ENCODE results near the gene RASA1.

DNA sequence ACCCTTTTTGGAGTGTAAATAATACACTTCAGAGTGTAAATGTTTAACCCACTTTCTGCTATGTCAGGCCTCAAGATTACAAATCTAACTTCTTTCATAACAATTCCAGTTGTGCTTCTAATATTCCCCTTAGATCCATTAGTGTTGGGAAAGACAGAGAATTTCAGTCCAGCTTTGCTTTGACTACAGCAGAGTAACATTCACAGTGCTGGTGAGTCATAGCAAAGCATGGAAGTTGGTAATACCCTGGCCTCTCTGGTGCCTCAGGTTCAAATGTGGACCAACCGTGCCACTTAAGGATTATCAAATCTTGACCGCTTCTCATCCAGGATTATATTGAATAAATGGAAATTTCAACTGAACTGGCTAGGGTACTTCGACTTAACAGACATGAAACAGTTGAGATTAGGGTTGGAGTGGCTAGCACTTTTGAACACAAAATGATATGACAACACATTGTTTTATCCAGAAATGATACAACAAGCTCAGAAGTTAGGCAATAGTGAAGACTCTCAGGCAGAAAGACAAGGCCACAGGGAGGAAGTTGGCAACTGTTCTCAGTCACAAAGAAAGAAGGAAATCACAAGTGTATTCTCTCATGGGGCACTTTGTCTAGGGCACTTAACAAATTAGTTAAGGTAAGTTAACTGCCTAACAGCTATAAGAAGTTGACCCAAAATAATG is 24.4 kb upstream of the RASA1 start:
- TF ChIP-seq CTCF (conservative IDR thresholded peaks at IDR 0.05; ENCODE audit: low read depth, low read length) (no peak), EZH2 (IDR thresholded peaks at IDR 0.05; ENCODE audit: low read length, unreplicated experiment) (no peak)

All from PC-3 (cell line).